H1 (cell line): ENCODE data around the gene TRAPPC2. TPM values are rescaled to one million over a fixed set of nuclear protein-coding genes. Genes with fewer than 3 reads are reported as not detected.

ENCODE experiments used
- CTCF ChIA-PET: fragments of 300-600 bp; sonication (Branson Sonifier 250); formaldehyde crosslinking; loops from one replicate; lab custom pipeline; 2021; ENCODE audit not compliant: partially characterized antibody; lab: Charles Lee
- POLR2A ChIA-PET: fragments of 300-600 bp; sonication (Branson Sonifier 250); formaldehyde crosslinking; loops from one replicate; lab custom pipeline; 2021; ENCODE audit warnings: inconsistent platforms; ENCODE audit not compliant: partially characterized antibody; lab: Charles Lee
- DNase-seq, 2 experiments: peaks; one replicate each; pipeline versions ENCODE4 v3.0.0 to v3.0.0-alpha.2; 2010 to 2022; ENCODE audit warnings: low spot score in 2 of 2, low read depth in 1 of 2, mixed read lengths in 1 of 2
- FAIRE-seq: peaks from 2 replicates; lab custom pipeline; 2011; peaks lifted over from hg19 to GRCh38; lab: Jason Lieb, UNC
- H2AFZ ChIP-seq: 2 replicates; pipeline ENCODE4 v1.8.1; 2012; ENCODE audit warnings: low read length, inconsistent platforms
- H2AK5ac ChIP-seq: 2 replicates; pipeline ENCODE4 v1.6.1; 2013; ENCODE audit warnings: low read depth, low read length
- H2BK120ac ChIP-seq: replicated peaks from 2 replicates; pipeline ENCODE3; 2013; ENCODE audit warnings: low read depth, low read length, inconsistent platforms
- H2BK12ac ChIP-seq: 2 replicates; pipeline ENCODE4 v1.6.1; 2013; ENCODE audit warnings: low read depth, low read length
- H2BK15ac ChIP-seq: 2 replicates; pipeline ENCODE4 v1.6.1; 2013; ENCODE audit warnings: low read length
- H2BK20ac ChIP-seq: 2 replicates; pipeline ENCODE4 v1.6.1; 2013; ENCODE audit warnings: low read length
- H2BK5ac ChIP-seq: 2 replicates; pipeline ENCODE4 v1.6.1; 2013; ENCODE audit warnings: low read depth, low read length
- H3K14ac ChIP-seq: 2 replicates; pipeline ENCODE4 v1.6.1; 2013; ENCODE audit warnings: inconsistent platforms; ENCODE audit not compliant: insufficient read length
- H3K18ac ChIP-seq: 2 replicates; pipeline ENCODE4 v1.6.1; 2013; ENCODE audit warnings: low read length; ENCODE audit errors: extremely low read depth
- H3K23ac ChIP-seq: 2 replicates; pipeline ENCODE4 v1.6.1; 2013; ENCODE audit warnings: inconsistent platforms; ENCODE audit not compliant: insufficient read length
- H3K23me2 ChIP-seq: 2 replicates; pipeline ENCODE4 v1.6.1; 2013; ENCODE audit warnings: low read depth, low read length
- H3K27ac ChIP-seq: 2 replicates; pipeline ENCODE4 v1.6.1; 2011; ENCODE audit warnings: low read depth, low read length, inconsistent platforms
- H3K27me3 ChIP-seq, 4 experiments: replicated peaks in 1 of 4; 1 replicate in 1 of 4; 2 replicates in 3 of 4; pipeline versions ENCODE4 v1.6.1 to v1.8.1; 2011 to 2013; ENCODE audit warnings: low read length in 3 of 4, mild to moderate bottlenecking in 3 of 4, inconsistent platforms in 2 of 4, mixed read lengths in 2 of 4, moderate library complexity in 1 of 4; ENCODE audit not compliant: control insufficient read depth in 3 of 4, insufficient read depth in 3 of 4; ENCODE audit errors: extremely low read depth in 1 of 4
- H3K36me3 ChIP-seq, 4 experiments: 2 replicates each; pipeline versions ENCODE4 v1.6.1 to v1.8.1; 2011 to 2013; ENCODE audit warnings: mild to moderate bottlenecking in 4 of 4, low read length in 3 of 4, moderate library complexity in 2 of 4, control low read depth in 1 of 4, inconsistent platforms in 1 of 4; ENCODE audit not compliant: insufficient read depth in 4 of 4, control insufficient read depth in 2 of 4
- H3K4ac ChIP-seq: replicated peaks from 2 replicates; pipeline ENCODE3; 2013; ENCODE audit warnings: low read length, low read depth, mixed read lengths, inconsistent platforms; ENCODE audit not compliant: insufficient read length
- H3K4me1 ChIP-seq, 4 experiments: replicated peaks in 1 of 4; 1 replicate in 1 of 4; 2 replicates in 3 of 4; pipeline versions ENCODE4 v1.6.1 to v1.8.1; 2011 to 2013; ENCODE audit warnings: low read length in 3 of 4, inconsistent platforms in 2 of 4, mixed read lengths in 1 of 4; ENCODE audit not compliant: insufficient read depth in 4 of 4, control insufficient read depth in 3 of 4
- H3K4me2 ChIP-seq, 2 experiments: 2 replicates each; pipeline versions ENCODE4 v1.6.1 to v1.8.1; 2011 to 2013; ENCODE audit warnings: low read depth in 2 of 2, low read length in 2 of 2, control low read depth in 1 of 2, inconsistent platforms in 1 of 2, mild to moderate bottlenecking in 1 of 2; ENCODE audit not compliant: insufficient read depth in 1 of 2
- H3K4me3 ChIP-seq, 4 experiments: fragments of 200-600, 300-600 bp in 1 of 4; sonication (generic), shearing (Covaris generic), sonication (Bioruptor Twin) in 1 of 4; 2 replicates each; pipeline versions ENCODE4 v1.5.1 to v1.8.1; 2011 to 2016; ENCODE audit warnings: low read length in 4 of 4, low read depth in 3 of 4, control low read depth in 2 of 4, inconsistent platforms in 2 of 4, mild to moderate bottlenecking in 2 of 4, mixed read lengths in 1 of 4, moderate library complexity in 1 of 4; ENCODE audit not compliant: insufficient read depth in 2 of 4; ENCODE audit errors: extremely low read depth in 1 of 4
- H3K56ac ChIP-seq: replicated peaks from 2 replicates; pipeline ENCODE3; 2013; ENCODE audit warnings: low read depth, mild to moderate bottlenecking, mixed read lengths, low read length, inconsistent platforms; ENCODE audit not compliant: insufficient read length
- H3K79me1 ChIP-seq: 2 replicates; pipeline ENCODE4 v1.6.1; 2013; ENCODE audit warnings: low read depth, low read length, control low read depth
- H3K79me2 ChIP-seq, 2 experiments: 2 replicates each; pipeline versions ENCODE4 v1.6.1 to v1.8.1; 2012 to 2013; ENCODE audit warnings: low read length in 2 of 2, mild to moderate bottlenecking in 2 of 2, inconsistent platforms in 1 of 2; ENCODE audit not compliant: insufficient read depth in 2 of 2, control insufficient read depth in 1 of 2
- H3K9ac ChIP-seq, 4 experiments: replicated peaks in 1 of 4; 1 replicate in 1 of 4; 2 replicates in 3 of 4; pipeline versions ENCODE4 v1.6.1 to v1.8.1; 2011 to 2013; ENCODE audit warnings: low read depth in 3 of 4, low read length in 3 of 4, control low read depth in 2 of 4, mild to moderate bottlenecking in 2 of 4, moderate library complexity in 2 of 4, inconsistent platforms in 1 of 4; ENCODE audit errors: extremely low read depth in 1 of 4
- H3K9me3 ChIP-seq, 2 experiments: 2 replicates each; pipeline versions ENCODE4 v1.6.1 to v1.8.1; 2012 to 2013; ENCODE audit warnings: mild to moderate bottlenecking in 2 of 2, moderate library complexity in 2 of 2, control low read depth in 1 of 2, inconsistent platforms in 1 of 2, low read depth in 1 of 2, low read length in 1 of 2, mixed read lengths in 1 of 2; ENCODE audit not compliant: insufficient read depth in 2 of 2
- H4K20me1 ChIP-seq, 2 experiments: replicated peaks in 1 of 2; 2 replicates each; pipeline versions ENCODE3 to v1.8.1; 2011 to 2013; ENCODE audit warnings: inconsistent platforms in 2 of 2, low read length in 2 of 2, mild to moderate bottlenecking in 1 of 2; ENCODE audit not compliant: insufficient read depth in 2 of 2, control insufficient read depth in 1 of 2
- H4K5ac ChIP-seq: 2 replicates; pipeline ENCODE4 v1.6.1; 2013; ENCODE audit warnings: low read length, low read depth, mixed read lengths, inconsistent platforms; ENCODE audit not compliant: insufficient read length
- H4K8ac ChIP-seq: 2 replicates; pipeline ENCODE4 v1.8.0; 2013; ENCODE audit warnings: mild to moderate bottlenecking, moderate library complexity, low read length, inconsistent platforms; ENCODE audit not compliant: insufficient read depth; ENCODE audit errors: extremely low read depth
- H4K91ac ChIP-seq: replicated peaks from 2 replicates; pipeline ENCODE3; 2013; ENCODE audit warnings: low read length, mixed read lengths, inconsistent platforms; ENCODE audit not compliant: insufficient read length
- CBX8 ChIP-seq: fragments of 300-800, 300-1000 bp; sonication (generic); IDR thresholded peaks from 2 replicates; pipeline ENCODE4 v1.7.1; 2016; ENCODE audit warnings: low read depth, low read length, borderline replicate concordance
- JUN ChIP-seq: IDR thresholded peaks from 2 replicates; pipeline ENCODE4 v1.6.1; 2011; ENCODE audit warnings: low read depth, mild to moderate bottlenecking, improper control_type of control experiment, low read length
- NANOG ChIP-seq: IDR thresholded peaks from 2 replicates; pipeline ENCODE4 v1.6.1; 2011; ENCODE audit warnings: low read length, low read depth, mild to moderate bottlenecking, inconsistent platforms; ENCODE audit not compliant: insufficient read depth, poor library complexity, severe bottlenecking
- RAD21 ChIP-seq, 2 experiments: IDR thresholded peaks in 1 of 2; conservative IDR thresholded peaks in 1 of 2; 2 replicates each; pipeline ENCODE4 v1.6.1; 2011; ENCODE audit warnings: low read depth in 2 of 2, low read length in 2 of 2, improper control_type of control experiment in 1 of 2, inconsistent platforms in 1 of 2, mild to moderate bottlenecking in 1 of 2, moderate library complexity in 1 of 2
- RFX5 ChIP-seq: IDR thresholded peaks from 2 replicates; pipeline ENCODE4 v1.6.1; 2011; ENCODE audit warnings: low read depth, low read length, improper control_type of control experiment, borderline replicate concordance
- RNF2 ChIP-seq: fragments of 200-900, 300-1000 bp; sonication (generic); IDR thresholded peaks from 2 replicates; pipeline ENCODE4 v1.7.1; 2016; ENCODE audit warnings: borderline replicate concordance, low read depth, mild to moderate bottlenecking, antibody characterized with exemption, low read length; ENCODE audit not compliant: poor library complexity, severe bottlenecking; ENCODE audit errors: missing control alignments
- SAP30 ChIP-seq: fragments of 300-600 bp; sonication (generic); IDR thresholded peaks from 2 replicates; pipeline ENCODE4 v1.7.1; 2012; ENCODE audit warnings: low read length, moderate library complexity, mild to moderate bottlenecking, inconsistent platforms; ENCODE audit not compliant: insufficient read depth, insufficient replicate concordance
- YY1 ChIP-seq: IDR thresholded peaks from 2 replicates; pipeline ENCODE4 v1.6.1; 2011; ENCODE audit warnings: low read depth, mild to moderate bottlenecking, low read length
- WGBS, 2 experiments: shearing (Covaris generic) in 1 of 2; methylation state at CpG; one replicate each; pipeline versions ENCODE4 v1.1.6 to v1.1.7; 2013 to 2015; ENCODE audit warnings: low lambda C conversion rate in 2 of 2, mixed read lengths in 2 of 2, inconsistent platforms in 1 of 2, low coverage in 1 of 2, missing lambda C conversion rate in 1 of 2; ENCODE audit not compliant: insufficient replicate concordance in 2 of 2, insufficient coverage in 1 of 2, insufficient read length in 1 of 2; ENCODE audit errors: extremely low coverage in 1 of 2, missing lambda C conversion rate in 1 of 2; 5-methylcytosine and 5-hydroxymethylcytosine counted together
- polyA plus RNA-seq, 7 experiments: library from polyadenylated mRNA; depleted of rRNA in 3 of 7; stranded (reverse) in 5 of 7; unstranded in 2 of 7; fragments of >200 nt in 5 of 7; fragments of 200-250 nt in 2 of 7; gene quantifications; 1 replicate in 5 of 7; 2 replicates in 1 of 7; 4 replicates in 1 of 7; pipeline versions ENCODE4 v1.2.1 to v1.2.3, GENCODE V29; 2011 to 2013; ENCODE audit warnings: missing spikeins in 2 of 7, mixed read lengths in 2 of 7
- total RNA-seq: library from RNA; stranded (reverse); fragmentation: NEBNext Ultra II Directional; extraction: Animal tissue kit (Norgen Biotek cat#: 25700); gene quantifications from 2 replicates; pipeline ENCODE4 v1.2.1, GENCODE V29; 2021

TRAPPC2 gene
- total and polyA plus RNA-seq, 2 of the 8 experiments (the other 6 are each of a cell fraction or from before 2014, with no cell fraction given) = 6.7 to 10.8 TPM

GRCh38 chrX:13764281-13764680 lies 29.9 kb upstream of the TRAPPC2 start:
- FAIRE-seq (peak; percentile 13), DNase-seq (no peak)
- Histone ChIP-seq H3K4ac (no peak overlapping the region), H2BK20ac (no peak overlapping the region), H4K8ac (no peak overlapping the region), H3K36me3 (peaks cover 0 to 46% (median 5%) of the 10 kb centered on the region in 4 experiments; a peak in 7 of 8 replicates), H3K9me3 (no peaks in the 10 kb centered on the region), H2BK12ac (no peak overlapping the region), H3K23ac (no peak overlapping the region), H3K27me3 (no peaks in the 10 kb centered on the region), H2BK15ac (no peak overlapping the region), H3K79me1 (no peaks in the 10 kb centered on the region), H3K4me2 (no peak overlapping the region), H2AK5ac (no peak overlapping the region), H3K56ac (no peak overlapping the region), H3K18ac (no peak overlapping the region), H3K4me3 (no peak overlapping the region), H2BK5ac (no peak overlapping the region), H3K23me2 (no peaks in the 10 kb centered on the region), H2BK120ac (no peak overlapping the region), H3K27ac (no peak overlapping the region), H3K14ac (no peak overlapping the region), H4K91ac (no peak overlapping the region), H4K5ac (no peak overlapping the region), H2AFZ (no peak overlapping the region), H3K79me2 (no peaks in the 10 kb centered on the region), H3K4me1 (peaks cover 0 to 16% (median 6%) of the 10 kb centered on the region in 4 experiments; a peak in 4 of 7 replicates), H4K20me1 (no peaks in the 10 kb centered on the region), H3K9ac (no peak overlapping the region; a peak in 1 of 7 replicates)
- WGBS, 2 experiments = 66% methylated on average over 7 of the region's 7 CpGs; no CpG with 5 or more reads in 1 of the 2 experiments
- ChIA-PET POLR2A (interaction anchor here (0.9 to 1.0 kb wide), 2 partner anchors 11 to 29 kb away, joined by 3 to 4 read pairs; no protein-coding TSS in a partner anchor), CTCF (interaction anchor here (0.8 to 1.6 kb wide), 3 partner anchors 30 to 257 kb away, joined by 3 to 6 read pairs (median 3); partner anchors contain the start of genes OFD1 and TRAPPC2)
- TF ChIP-seq YY1 (no peak), NANOG (no peak), RFX5 (no peak), JUN (no peak), SAP30 (no peak), CBX8 (no peak), RAD21 (IDR thresholded peaks at IDR 0.05 in 1 of 2, conservative IDR thresholded peaks at IDR 0.05 in 1 of 2; ENCODE audit: low read depth in 2 of 2, low read length in 2 of 2) (no peak), RNF2 (no peak)
